Mucosa of stomach (tissue), 1 donor: ENCODE measurements around the gene EHBP1L1.
A peak's percentile ranks its signal among the peaks of the same experiment; 100 is the strongest.
"Not testable (repeated sequence)": the region's sequence is repeated elsewhere in the genome, so short reads cannot be mapped to it uniquely, and the experiment has no call there.

Source experiments
- H3K27me3 ChIP-seq: one replicate; pipeline ENCODE4 v1.7.0; 2013; ENCODE audit warnings: mild to moderate bottlenecking, low read length; ENCODE audit not compliant: control insufficient read depth, insufficient read depth
- H3K36me3 ChIP-seq: one replicate; pipeline ENCODE4 v1.7.0; 2013; ENCODE audit warnings: low read length; ENCODE audit not compliant: control insufficient read depth, insufficient read depth
- H3K4me1 ChIP-seq: one replicate; pipeline ENCODE4 v1.7.0; 2013; ENCODE audit warnings: mild to moderate bottlenecking, low read length; ENCODE audit not compliant: control insufficient read depth, insufficient read depth
- H3K4me3 ChIP-seq: one replicate; pipeline ENCODE4 v1.7.0; 2013; ENCODE audit warnings: low read length
- H3K9ac ChIP-seq: one replicate; pipeline ENCODE4 v1.7.0; 2013; ENCODE audit warnings: mild to moderate bottlenecking, low read length, moderate library complexity
- H3K9me3 ChIP-seq: one replicate; pipeline ENCODE4 v1.7.0; 2013; ENCODE audit warnings: mild to moderate bottlenecking, low read length, moderate library complexity; ENCODE audit not compliant: control insufficient read depth
- donor health status: Pancreatic carcinoma.

EHBP1L1 gene

GRCh38 chr11:65558930-65559509 is 16.8 kb upstream of the EHBP1L1 start:
- Histone ChIP-seq H3K36me3 (no peaks in the 10 kb centered on the region), H3K9ac (peak overlapping the region; percentile 55), H3K4me3 (no peak overlapping the region), H3K9me3 (no peaks in the 10 kb centered on the region), H3K27me3 (no peaks in the 10 kb centered on the region), H3K4me1 (peaks cover 54% of the 10 kb centered on the region)

GRCh38 chr11:65559535-65559934 is 16.3 kb upstream of the EHBP1L1 start:
- H3K4me1 ChIP-seq = peaks cover 50% of the 10 kb centered on the region
- H3K4me3 ChIP-seq = no peak overlapping the region
- H3K27me3 ChIP-seq = no peaks in the 10 kb centered on the region
- H3K9me3 ChIP-seq = no peaks in the 10 kb centered on the region
- H3K9ac ChIP-seq = peak overlapping the region; percentile 55
- no peaks in the 10 kb centered on the region for H3K36me3 ChIP-seq

- Histone ChIP-seq H3K9me3 (no peaks in the 10 kb centered on the region), H3K4me3 (no peak overlapping the region), H3K9ac (peak overlapping the region; percentile 14), H3K27me3 (no peaks in the 10 kb centered on the region), H3K36me3 (no peaks in the 10 kb centered on the region), H3K4me1 (peaks cover 49% of the 10 kb centered on the region)
Observed at GRCh38 chr11:65559951-65560537, 15.8 kb upstream of the EHBP1L1 start.

GRCh38 chr11:65560555-65561418 is 15.1 kb upstream of the EHBP1L1 start:
- Histone ChIP-seq H3K9me3 (no peaks in the 10 kb centered on the region), H3K9ac (peak overlapping the region; percentile 14), H3K36me3 (no peaks in the 10 kb centered on the region), H3K4me1 (peaks cover 42% of the 10 kb centered on the region), H3K4me3 (no peak overlapping the region), H3K27me3 (no peaks in the 10 kb centered on the region)

- Histone ChIP-seq H3K9ac (no peak overlapping the region), H3K4me1 (peaks cover 33% of the 10 kb centered on the region), H3K9me3 (no peaks in the 10 kb centered on the region), H3K36me3 (no peaks in the 10 kb centered on the region), H3K4me3 (no peak overlapping the region), H3K27me3 (no peaks in the 10 kb centered on the region)
Observed at GRCh38 chr11:65562020-65562419, 13.8 kb upstream of the EHBP1L1 start.

- no peaks in the 10 kb centered on the region for H3K9me3 ChIP-seq
- H3K27me3 ChIP-seq = no peaks in the 10 kb centered on the region
- H3K4me3 ChIP-seq = no peak overlapping the region
- no peaks in the 10 kb centered on the region for H3K36me3 ChIP-seq
- peaks cover 28% of the 10 kb centered on the region for H3K4me1 ChIP-seq
- H3K9ac ChIP-seq = no peak overlapping the region
Observed at GRCh38 chr11:65562788-65563187, 13.1 kb upstream of the EHBP1L1 start.

- H3K9me3 ChIP-seq = no peaks in the 10 kb centered on the region
- H3K27me3 ChIP-seq = no peaks in the 10 kb centered on the region
- peaks cover 30% of the 10 kb centered on the region for H3K4me1 ChIP-seq
- H3K9ac ChIP-seq = no peak overlapping the region
- H3K36me3 ChIP-seq = no peaks in the 10 kb centered on the region
- no peak overlapping the region for H3K4me3 ChIP-seq
Observed at GRCh38 chr11:65563601-65564000, 12.3 kb upstream of the EHBP1L1 start.

- H3K4me1 ChIP-seq = peaks cover 27% of the 10 kb centered on the region
- H3K27me3 ChIP-seq, H3K4me3 ChIP-seq, H3K9me3 ChIP-seq, H3K9ac ChIP-seq, H3K36me3 ChIP-seq: not testable (repeated sequence)
Observed at GRCh38 chr11:65564879-65565559, 10.8 kb upstream of the EHBP1L1 start.

GRCh38 chr11:65565624-65566453 is 10.0 kb upstream of the EHBP1L1 start:
- H3K36me3 ChIP-seq = no peaks in the 10 kb centered on the region
- H3K27me3 ChIP-seq = no peaks in the 10 kb centered on the region
- no peaks in the 10 kb centered on the region for H3K9me3 ChIP-seq
- H3K4me3 ChIP-seq = no peak overlapping the region
- peaks cover 23% of the 10 kb centered on the region for H3K4me1 ChIP-seq
- H3K9ac ChIP-seq = no peak overlapping the region

- peak overlapping the region; percentile 82 for H3K9ac ChIP-seq
- H3K4me1 ChIP-seq = peaks cover 45% of the 10 kb centered on the region
- H3K4me3 ChIP-seq = peak overlapping the region; percentile 91
- H3K9me3 ChIP-seq = no peaks in the 10 kb centered on the region
- no peaks in the 10 kb centered on the region for H3K36me3 ChIP-seq
- H3K27me3 ChIP-seq = no peaks in the 10 kb centered on the region
Observed at GRCh38 chr11:65569164-65569972, 6.5 kb upstream of the EHBP1L1 start.
